Measurements from ENCODE around the gene ZNF512B. TPM values are rescaled to one million over a fixed set of nuclear protein-coding genes. Genes with fewer than 3 reads are reported as not detected.

ZNF512B gene
- total and polyA plus RNA-seq, 2 donors (not counting 3 experiments of a cell fraction or from before 2014, with no cell fraction given), result 8.7 to 30.0 TPM

DNA sequence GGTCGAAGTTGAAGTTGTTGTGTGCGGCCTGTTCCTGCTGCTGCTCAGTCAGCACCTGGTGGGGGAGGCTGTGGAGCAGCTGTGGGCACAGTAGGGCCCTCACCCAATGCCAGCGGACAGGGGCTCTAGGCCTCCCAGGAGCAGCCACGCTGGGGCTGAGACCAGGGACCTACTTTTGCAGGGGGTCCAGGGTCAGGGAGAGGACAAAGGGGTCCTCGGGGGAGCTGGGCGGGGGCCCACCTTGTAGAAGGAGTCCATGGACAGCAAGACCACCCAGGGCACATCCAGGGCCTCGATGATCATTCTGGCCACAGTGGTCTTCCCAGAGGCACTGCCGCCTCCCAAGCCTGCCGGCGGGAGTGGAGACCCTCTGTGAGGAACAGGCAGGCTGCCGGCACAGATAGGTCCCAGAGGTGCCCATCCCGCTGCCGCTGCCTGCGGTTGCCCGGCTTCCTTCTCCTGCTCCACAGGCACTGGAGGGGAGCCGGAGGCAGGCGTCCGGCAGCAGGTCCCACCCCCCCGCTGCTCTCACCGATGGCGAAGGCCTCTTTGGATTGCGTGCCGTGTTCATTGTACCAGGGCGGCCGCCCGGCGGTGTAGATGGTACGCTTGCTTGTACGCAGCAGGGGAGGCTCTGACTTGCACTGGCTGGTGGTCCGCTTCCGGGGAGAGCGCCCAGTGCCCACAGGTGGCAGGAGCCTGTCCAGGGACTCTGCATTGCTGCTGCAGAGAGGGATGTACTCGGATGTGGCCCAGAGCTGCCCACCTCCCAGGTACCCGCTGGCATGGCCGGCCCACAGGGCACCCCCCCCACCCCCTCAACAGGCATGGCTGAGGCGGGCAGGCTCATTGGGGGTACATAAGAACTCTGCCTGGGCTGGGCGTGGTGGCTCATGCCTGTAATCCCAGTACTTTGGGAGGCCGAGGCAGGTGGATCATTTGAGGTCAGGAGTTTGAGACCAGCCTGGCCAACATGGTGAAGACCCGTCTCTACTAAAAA lies 23.5 kb downstream of the ZNF512B start:
- H3K9me3 ChIP-seq (replicated peaks; ENCODE audit: control insufficient read depth, insufficient read depth, low read length), result no peaks in the 10 kb centered on the region
- peaks cover 31% of the 10 kb centered on the region for H3K79me2 ChIP-seq (ENCODE audit: control insufficient read depth, insufficient read depth, low read length)
- no peak overlapping the region for H2AFZ ChIP-seq (ENCODE audit: low read depth, low read length)
- no peaks in the 10 kb centered on the region for H3K27me3 ChIP-seq (ENCODE audit: control insufficient read depth in 2 of 2, insufficient read depth in 2 of 2, low read length in 2 of 2)
- H3K4me1 ChIP-seq (ENCODE audit: control insufficient read depth, extremely low read depth, insufficient read depth, low read length), result peaks cover 26% of the 10 kb centered on the region
- FAIRE-seq (no peak), DNase-seq (ENCODE audit: low read depth, low spot score) (no peak)
- H3K4me2 ChIP-seq (ENCODE audit: insufficient read depth, low read length), result no peak overlapping the region
- H3K9ac ChIP-seq (replicated peaks; ENCODE audit: extremely low read depth, insufficient read depth, low read length), result no peak overlapping the region
- intact Hi-C loops (cut with micrococcal nuclease), result no loop called here
- H3K27ac ChIP-seq (ENCODE audit: insufficient read depth, low read depth, low read length), result no peak overlapping the region
- no peaks in the 10 kb centered on the region for H3K9me1 ChIP-seq (replicated peaks; ENCODE audit: control insufficient read depth, extremely low read depth, insufficient read depth, low read length)
- TF ChIP-seq JUN (IDR thresholded peaks at IDR 0.05; ENCODE audit: borderline replicate concordance, insufficient read depth, insufficient read length, low read depth) (no peak), MYC (IDR thresholded peaks at IDR 0.05; ENCODE audit: low read depth, low read length) (no peak), EZH2 (IDR thresholded peaks at IDR 0.05; ENCODE audit: borderline replicate concordance, low read depth, low read length, severe bottlenecking) (no peak), FOS (IDR thresholded peaks at IDR 0.05; ENCODE audit: borderline replicate concordance, insufficient read depth, low read length) (no peak), POLR2AphosphoS5 (IDR thresholded peaks at IDR 0.05; ENCODE audit: insufficient read depth, low read depth, low read length) (no peak), POLR2A (IDR thresholded peaks at IDR 0.05; ENCODE audit: low read depth, low read length) (no peak), GATA2 (IDR thresholded peaks at IDR 0.05; ENCODE audit: insufficient read depth, insufficient read length, low read depth, low read length) (no peak), CTCF (IDR thresholded peaks at IDR 0.05; ENCODE audit: extremely low read depth in 1 of 2, insufficient read depth in 1 of 2, low read depth in 1 of 2, low read length in 2 of 2) (no peak)
- CTCF ChIA-PET, result no interaction called here
- POLR2A ChIA-PET, result no interaction called here
- H3K36me3 ChIP-seq (ENCODE audit: control insufficient read depth in 2 of 2, extremely low read depth in 1 of 2, insufficient read depth in 2 of 2, low read length in 2 of 2), result peaks cover 3 to 32% of the 10 kb centered on the region in 2 experiments
- BruUV-seq (replicated peaks), result no TSS peak
- no peaks in the 10 kb centered on the region for H4K20me1 ChIP-seq (replicated peaks; ENCODE audit: control insufficient read depth, extremely low read depth, insufficient read depth, low read length)
- H3K4me3 ChIP-seq (replicated peaks in 1 of 3; ENCODE audit: insufficient read depth in 1 of 3, low read depth in 1 of 3, low read length in 3 of 3), result no peak overlapping the region
- dilution Hi-C loops (cut with MboI; ENCODE audit: extremely low pct_ligation_motif_present, low sequenced_read_pairs), result no loop called here

Measured in endothelial cell of umbilical vein (primary cell).